PC-3 (cell line): ENCODE results near the gene B4GALT1. TPM values are rescaled to one million over a fixed set of nuclear protein-coding genes. Genes with fewer than 3 reads are reported as not detected.
A peak's percentile ranks its signal among the peaks of the same experiment; 100 is the strongest.

Experiments used
- ATAC-seq: fragments of 200-7000 bp; cut with Tn5 transposase; 2 replicates; pipeline ENCODE4 v1.9.1; 2020; ENCODE audit warnings: mild to moderate bottlenecking, moderate library complexity
- BruUV-seq: library from RNA; stranded (reverse); fragments of 400-500 nt; replicated peaks from 2 replicates; lab custom pipeline; 2021; lab: Mats Ljungman, UMichigan
- CTCF ChIA-PET: fragments of 300-600 bp; sonication (Branson Sonifier 250); formaldehyde crosslinking; loops from one replicate; lab custom pipeline; 2022; ENCODE audit warnings: antibody characterized with exemption; lab: Charles Lee
- POLR2A ChIA-PET: fragments of 300-600 bp; sonication (Branson Sonifier 250); formaldehyde crosslinking; loops from one replicate; lab custom pipeline; 2022; ENCODE audit warnings: antibody characterized with exemption; ENCODE audit not compliant: unreplicated experiment; lab: Charles Lee
- DNase-seq: peaks from one replicate; pipeline ENCODE4 v3.0.0-alpha.2; 2015
- H2AFZ ChIP-seq: fragments of 300-600 bp; sonication (generic); 2 replicates; pipeline ENCODE4 v1.6.0; 2016; ENCODE audit warnings: antibody characterized with exemption, low read length
- H3F3A ChIP-seq: fragments of 300-600 bp; sonication (generic); one replicate; pipeline ENCODE4 v1.6.0; 2017; ENCODE audit warnings: antibody characterized with exemption, low read length, control low read depth, mild to moderate bottlenecking; ENCODE audit not compliant: unreplicated experiment
- H3K27ac ChIP-seq: fragments of 300-600 bp; sonication (generic); 2 replicates; pipeline ENCODE4 v1.5.1; 2016; ENCODE audit warnings: mild to moderate bottlenecking, low read length
- H3K27me3 ChIP-seq: fragments of 300-600 bp; sonication (generic); 2 replicates; pipeline ENCODE4 v1.6.1; 2016; ENCODE audit warnings: low read length, mixed read lengths
- H3K36me3 ChIP-seq: fragments of 300-600 bp; sonication (generic); 2 replicates; pipeline ENCODE4 v1.6.1; 2016; ENCODE audit warnings: low read depth, mixed run types, low read length, mixed read lengths
- H3K4me1 ChIP-seq: fragments of 300-600 bp; sonication (generic); 2 replicates; pipeline ENCODE4 v1.5.1; 2016; ENCODE audit warnings: low read length; ENCODE audit not compliant: insufficient read depth
- H3K4me2 ChIP-seq: fragments of 300-600 bp; sonication (generic); 2 replicates; pipeline ENCODE4 v1.6.0; 2016; ENCODE audit warnings: low read length
- H3K4me3 ChIP-seq: fragments of 300-600 bp; sonication (generic); 2 replicates; pipeline ENCODE4 v1.5.1; 2016; ENCODE audit warnings: mild to moderate bottlenecking, low read length, mixed read lengths
- H3K79me2 ChIP-seq: fragments of 300-600 bp; sonication (generic); 2 replicates; pipeline ENCODE4 v1.6.1; 2017; ENCODE audit warnings: low read length, mixed read lengths
- H3K9ac ChIP-seq: fragments of 300-600 bp; sonication (generic); 2 replicates; pipeline ENCODE4 v1.6.0; 2016; ENCODE audit warnings: mild to moderate bottlenecking, low read length
- H3K9me2 ChIP-seq: fragments of 300-600 bp; sonication (generic); replicated peaks from 2 replicates; pipeline ENCODE4 v1.6.1; 2016; ENCODE audit warnings: mixed run types, low read length, mixed read lengths
- H3K9me3 ChIP-seq: fragments of 300-600 bp; sonication (generic); 2 replicates; pipeline ENCODE4 v1.6.1; 2016; ENCODE audit warnings: low read length, mixed read lengths
- H4K20me1 ChIP-seq: fragments of 300-600 bp; sonication (generic); 2 replicates; pipeline ENCODE4 v1.6.1; 2016; ENCODE audit warnings: low read length, mixed read lengths
- CTCF ChIP-seq: fragments of 300-600 bp; sonication (generic); conservative IDR thresholded peaks from 2 replicates; pipeline ENCODE4 v1.5.1; 2017; ENCODE audit warnings: antibody characterized with exemption, low read depth, mild to moderate bottlenecking, low read length
- EZH2 ChIP-seq: fragments of 300-600 bp; sonication (generic); IDR thresholded peaks from one replicate; pipeline ENCODE4 v1.6.1; 2017; ENCODE audit warnings: antibody characterized with exemption, mild to moderate bottlenecking, low read length; ENCODE audit not compliant: unreplicated experiment
- EZH2phosphoT487 ChIP-seq: fragments of 300-600 bp; sonication (generic); IDR thresholded peaks from 2 replicates; pipeline ENCODE4 v1.6.1; 2018; ENCODE audit warnings: mild to moderate bottlenecking, antibody characterized with exemption, low read length, borderline replicate concordance
- intact Hi-C: fragments of 100-400 bp; cut with micrococcal nuclease; formaldehyde crosslinking; loops from 2 replicates; pipeline ENCODE4 v1.9.0; 2023
- total RNA-seq: library from RNA; depleted of rRNA; stranded (reverse); fragments of >200 nt; gene quantifications from 2 replicates; pipeline ENCODE4 v1.2.3, GENCODE V29; 2014

B4GALT1 gene
- total RNA-seq, 1 experiment from 2014 or later = 14.8 TPM

GRCh38 chr9:33104401-33104800 is 62.7 kb downstream of the B4GALT1 start:
- Histone ChIP-seq H3K9me2 (no peaks in the 10 kb centered on the region), H3K9ac (no peak overlapping the region), H3K4me2 (no peak overlapping the region), H3K4me3 (no peak overlapping the region), H3K4me1 (peaks cover 42% of the 10 kb centered on the region), H3F3A (no peaks in the 10 kb centered on the region), H3K79me2 (no peaks in the 10 kb centered on the region), H3K27ac (no peak overlapping the region), H4K20me1 (no peaks in the 10 kb centered on the region), H3K36me3 (no peaks in the 10 kb centered on the region), H3K27me3 (no peaks in the 10 kb centered on the region), H3K9me3 (no peaks in the 10 kb centered on the region), H2AFZ (no peak overlapping the region)
- CTCF ChIA-PET = no interaction called here
- POLR2A ChIA-PET = no interaction called here
- no peak for DNase-seq
- intact Hi-C loops = no loop called here
- TF ChIP-seq EZH2 (no peak), EZH2phosphoT487 (no peak), CTCF (no peak)
- ATAC-seq = no peak
- BruUV-seq = no TSS peak

GRCh38 chr9:33103501-33104281 is 63.4 kb downstream of the B4GALT1 start:
- Histone ChIP-seq H3K9me2 (no peaks in the 10 kb centered on the region), H3K9ac (no peak overlapping the region), H2AFZ (no peak overlapping the region), H3K4me2 (no peak overlapping the region), H3K27me3 (no peaks in the 10 kb centered on the region), H3K27ac (no peak overlapping the region), H3K79me2 (no peaks in the 10 kb centered on the region), H3K4me3 (no peak overlapping the region), H3K9me3 (no peaks in the 10 kb centered on the region), H4K20me1 (no peaks in the 10 kb centered on the region), H3K4me1 (peaks cover 42% of the 10 kb centered on the region), H3F3A (no peaks in the 10 kb centered on the region), H3K36me3 (no peaks in the 10 kb centered on the region)
- CTCF ChIA-PET = no interaction called here
- intact Hi-C loops = no loop called here
- BruUV-seq = no TSS peak
- ATAC-seq (no peak), DNase-seq (no peak)
- POLR2A ChIA-PET = no interaction called here
- TF ChIP-seq EZH2phosphoT487 = no peak
- no peak for TF ChIP-seq EZH2
- no peak for TF ChIP-seq CTCF

- peak overlapping the region; percentile 88; the same call in 1 of the 2 replicates for H3K27ac ChIP-seq
- no peak for TF ChIP-seq EZH2phosphoT487
- no peak for TF ChIP-seq CTCF
- TF ChIP-seq EZH2 = no peak
- POLR2A ChIA-PET = no interaction called here
- H3K36me3 ChIP-seq = no peaks in the 10 kb centered on the region
- no peaks in the 10 kb centered on the region for H3K9me2 ChIP-seq
- ATAC-seq (no peak), DNase-seq (no peak)
- CTCF ChIA-PET = no interaction called here
- no peak overlapping the region for H3K9ac ChIP-seq
- intact Hi-C loops = no loop called here
- no peaks in the 10 kb centered on the region for H3F3A ChIP-seq
- peaks cover 41% of the 10 kb centered on the region for H3K4me1 ChIP-seq
- H3K9me3 ChIP-seq = no peaks in the 10 kb centered on the region
- no TSS peak for BruUV-seq
- no peak overlapping the region for H3K4me3 ChIP-seq
- H3K79me2 ChIP-seq = no peaks in the 10 kb centered on the region
- H2AFZ ChIP-seq = no peak overlapping the region
- no peaks in the 10 kb centered on the region for H4K20me1 ChIP-seq
- H3K27me3 ChIP-seq = no peaks in the 10 kb centered on the region
- no peak overlapping the region for H3K4me2 ChIP-seq
Observed at GRCh38 chr9:33102551-33103210, 64.5 kb downstream of the B4GALT1 start.
